Peyer's patch (tissue), 4 donors: ENCODE data around the gene CUTA.

Experiments
- POLR2A ChIP-seq, 2 donors: fragments of 450-650 bp; IDR thresholded peaks; one replicate each; pipeline ENCODE4 v1.5.1; 2017; ENCODE audit warnings: antibody characterized with exemption in 2 of 2, mild to moderate bottlenecking in 2 of 2, moderate library complexity in 2 of 2
- TF ChIP-seq, protein P1 (sequence below), 6 experiments: fragments of 450-650 bp in 4 of 6; fragments of 200-600 bp in 2 of 6; sonication (generic) in 1 of 6; IDR thresholded peaks; one replicate each; pipeline ENCODE4 v1.5.1; 2017 to 2019; ENCODE audit warnings: antibody characterized with exemption in 6 of 6, mild to moderate bottlenecking in 3 of 6, moderate library complexity in 1 of 6

DNA sequence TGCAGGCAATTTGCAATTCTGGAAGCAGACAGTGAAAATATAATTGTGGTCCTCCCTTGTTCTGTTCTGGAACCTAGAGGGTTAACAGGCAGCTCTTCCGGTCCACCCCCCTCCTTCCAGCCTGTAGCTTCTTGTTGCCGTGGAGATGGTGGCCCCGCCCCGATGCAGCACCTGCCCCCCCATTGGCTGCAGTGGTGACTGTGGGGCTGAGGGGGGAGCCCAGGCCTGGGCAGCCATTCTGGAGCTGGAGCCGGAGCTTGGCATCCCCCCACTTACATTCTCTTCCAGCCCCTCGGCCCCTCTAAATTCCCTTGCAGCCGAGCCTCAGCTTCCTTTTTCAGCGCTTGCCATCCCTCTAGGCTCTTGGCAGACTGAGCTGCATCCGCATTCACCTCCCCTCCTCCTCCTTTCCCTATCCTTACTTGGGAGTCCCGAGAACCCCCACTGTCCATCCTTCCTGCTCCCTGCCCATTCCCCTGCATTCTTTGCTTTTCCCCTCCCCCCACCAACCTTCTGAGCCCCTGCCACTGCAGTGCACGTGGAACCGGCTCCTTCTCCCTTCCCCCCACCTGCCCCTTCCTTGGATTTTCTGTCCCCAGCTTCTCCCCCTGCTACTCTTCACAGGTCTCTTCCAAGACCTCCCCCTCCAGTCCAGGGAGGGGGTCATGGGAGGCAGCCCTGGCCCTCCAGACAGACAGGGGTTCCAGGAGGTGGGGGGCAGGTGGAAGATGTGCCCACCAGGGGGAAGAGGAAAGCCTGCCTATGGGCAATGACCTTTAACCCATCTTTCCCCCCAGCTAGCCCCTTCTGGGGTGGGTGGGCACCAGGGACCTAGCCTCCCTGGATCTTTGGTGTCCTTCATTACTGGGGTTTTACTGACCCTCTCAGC, 13.3 kb upstream of the CUTA start:
- TF ChIP-seq POLR2A (IDR thresholded peaks at IDR 0.05): no peak
- TF ChIP-seq, protein P1, sequence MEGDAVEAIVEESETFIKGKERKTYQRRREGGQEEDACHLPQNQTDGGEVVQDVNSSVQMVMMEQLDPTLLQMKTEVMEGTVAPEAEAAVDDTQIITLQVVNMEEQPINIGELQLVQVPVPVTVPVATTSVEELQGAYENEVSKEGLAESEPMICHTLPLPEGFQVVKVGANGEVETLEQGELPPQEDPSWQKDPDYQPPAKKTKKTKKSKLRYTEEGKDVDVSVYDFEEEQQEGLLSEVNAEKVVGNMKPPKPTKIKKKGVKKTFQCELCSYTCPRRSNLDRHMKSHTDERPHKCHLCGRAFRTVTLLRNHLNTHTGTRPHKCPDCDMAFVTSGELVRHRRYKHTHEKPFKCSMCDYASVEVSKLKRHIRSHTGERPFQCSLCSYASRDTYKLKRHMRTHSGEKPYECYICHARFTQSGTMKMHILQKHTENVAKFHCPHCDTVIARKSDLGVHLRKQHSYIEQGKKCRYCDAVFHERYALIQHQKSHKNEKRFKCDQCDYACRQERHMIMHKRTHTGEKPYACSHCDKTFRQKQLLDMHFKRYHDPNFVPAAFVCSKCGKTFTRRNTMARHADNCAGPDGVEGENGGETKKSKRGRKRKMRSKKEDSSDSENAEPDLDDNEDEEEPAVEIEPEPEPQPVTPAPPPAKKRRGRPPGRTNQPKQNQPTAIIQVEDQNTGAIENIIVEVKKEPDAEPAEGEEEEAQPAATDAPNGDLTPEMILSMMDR (IDR thresholded peaks at IDR 0.05): no peak
